Iris pigment epithelial cell (primary cell): ENCODE results near the gene MSTO1.
"Not testable (repeated sequence)": the region's sequence is repeated elsewhere in the genome, so short reads cannot be mapped to it uniquely, and the experiment has no call there.

Source experiments
- DNase-seq: peaks from one replicate; pipeline ENCODE4 v3.0.0-alpha.2; 2011; ENCODE audit warnings: low read depth

Gene MSTO1

GRCh38 chr1:155613226-155613625 is 3.2 kb downstream of the MSTO1 start:
- not testable (repeated sequence) for DNase-seq

DNA sequence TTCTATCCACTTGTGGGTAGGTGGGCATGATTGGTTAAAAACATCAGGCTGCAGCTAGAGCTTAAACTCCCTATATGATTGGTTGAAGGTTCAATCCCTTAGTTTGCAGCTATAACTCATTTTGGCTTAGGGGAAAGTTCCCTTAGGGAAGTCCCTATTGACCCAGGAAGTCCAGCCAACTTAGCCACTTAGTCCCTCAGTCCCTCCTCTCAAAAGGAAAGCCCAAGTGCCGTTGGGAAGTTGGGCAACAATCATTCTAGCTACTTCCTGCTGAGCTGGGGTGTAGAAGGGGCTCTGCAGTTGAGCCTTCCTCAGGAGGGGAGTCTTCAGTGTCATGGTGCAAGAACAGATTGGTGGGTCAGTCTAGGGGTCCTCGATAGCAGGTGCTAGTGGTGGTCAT is 12.2 kb downstream of the MSTO1 start:
- DNase-seq: no peak

- DNase-seq: no peak
Measured at GRCh38 chr1:155623357-155623756, 13.3 kb downstream of the MSTO1 start.

GRCh38 chr1:155626428-155626827 is 16.4 kb downstream of the MSTO1 start:
- DNase-seq: not testable (repeated sequence)

GRCh38 chr1:155636397-155637153 is 26.6 kb downstream of the MSTO1 start:
- no peak for DNase-seq

DNA sequence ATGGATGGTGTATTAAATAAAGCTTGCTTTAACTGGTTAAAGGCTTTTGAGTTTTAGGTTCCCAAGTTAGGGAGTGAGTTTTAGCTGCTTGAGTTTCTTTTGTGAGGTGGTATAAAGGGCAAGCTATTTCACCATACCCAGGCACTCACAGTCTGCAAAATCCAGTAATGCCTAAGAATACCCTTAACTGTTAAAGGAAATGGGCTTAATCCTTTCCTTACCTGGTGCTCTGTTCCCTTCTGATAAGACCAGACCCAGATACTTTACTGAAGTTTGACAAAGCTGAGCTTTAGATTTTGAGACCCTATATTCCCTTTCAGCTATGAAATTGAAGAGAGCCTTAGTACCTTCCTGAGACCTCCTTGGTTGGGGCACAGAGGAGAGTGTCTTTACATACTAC is 30.3 kb downstream of the MSTO1 start:
- DNase-seq: no peak

DNA sequence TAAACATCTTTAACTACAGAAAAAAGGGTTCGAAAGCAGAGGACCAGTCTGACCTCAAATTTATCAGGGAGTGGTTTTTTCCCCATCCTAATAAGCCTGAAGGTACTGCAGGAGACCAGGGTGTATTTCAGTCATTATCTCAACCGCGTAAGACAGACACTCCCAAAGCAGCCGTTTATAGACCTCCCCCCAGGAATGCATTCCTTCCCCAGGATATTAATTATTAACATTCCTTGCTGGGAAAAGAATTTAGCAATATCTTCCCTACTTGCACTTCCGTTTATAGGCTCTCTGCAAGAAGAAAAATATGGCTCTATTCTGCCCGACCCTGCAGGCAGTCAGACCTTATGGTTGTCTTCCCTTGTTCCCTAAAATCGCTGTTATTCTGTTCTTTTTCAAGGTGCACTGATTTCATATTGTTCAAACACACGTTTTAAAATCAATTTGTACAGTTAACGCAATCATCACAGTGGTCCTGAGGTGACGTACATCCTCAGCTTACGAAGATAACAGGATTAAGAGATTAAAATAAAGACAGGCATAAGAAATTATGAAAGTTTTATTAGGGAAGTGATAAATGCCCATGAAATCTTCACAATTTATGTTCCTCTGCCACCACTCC is 32.7 kb downstream of the MSTO1 start:
- DNase-seq: not testable (repeated sequence)

- no peak for DNase-seq
Measured at GRCh38 chr1:155643230-155643629, 33.2 kb downstream of the MSTO1 start.

- DNase-seq: no peak
Measured at GRCh38 chr1:155645034-155645598, 35.1 kb downstream of the MSTO1 start.

DNA sequence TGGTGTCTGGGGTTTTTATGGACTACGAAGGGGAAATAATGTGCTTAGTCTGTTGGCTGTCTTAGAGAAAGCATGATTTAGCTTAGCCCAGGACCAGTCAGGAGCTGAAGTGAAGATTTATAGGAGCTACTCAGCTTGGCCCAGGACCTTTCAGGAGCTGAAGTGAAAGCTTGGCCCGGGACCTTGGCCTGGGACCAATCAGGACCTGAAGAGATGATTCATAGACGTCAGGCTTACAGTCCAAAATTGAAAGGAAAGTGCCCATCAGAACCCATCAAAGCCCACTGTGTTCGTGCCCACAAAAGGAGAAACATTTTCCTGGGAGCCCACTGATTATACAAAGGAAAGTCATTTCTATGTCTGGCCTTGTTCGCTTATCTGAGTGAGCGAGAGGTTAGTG is 35.6 kb downstream of the MSTO1 start:
- peak; percentile 35 for DNase-seq

DNA sequence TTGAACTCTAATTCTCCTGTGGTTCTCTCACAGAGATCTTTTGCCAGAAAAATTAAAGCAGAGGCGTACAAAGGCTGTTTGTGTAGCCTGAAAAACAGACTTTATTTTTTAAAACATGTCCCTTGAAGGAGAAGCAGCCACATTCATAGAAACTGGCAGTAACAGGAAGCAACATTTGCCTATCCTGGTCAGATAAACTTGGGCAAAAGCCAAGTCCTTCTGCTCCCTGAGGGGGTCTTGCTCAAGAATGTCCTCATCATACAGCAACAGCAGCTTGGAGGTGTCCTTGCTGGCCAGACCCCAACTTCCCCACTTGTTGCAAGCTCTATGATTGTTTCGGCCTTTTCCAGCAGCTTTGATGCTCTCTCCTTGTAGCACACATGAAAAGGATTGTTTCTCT is 36.3 kb downstream of the MSTO1 start:
- peak; percentile 38 for DNase-seq

DNA sequence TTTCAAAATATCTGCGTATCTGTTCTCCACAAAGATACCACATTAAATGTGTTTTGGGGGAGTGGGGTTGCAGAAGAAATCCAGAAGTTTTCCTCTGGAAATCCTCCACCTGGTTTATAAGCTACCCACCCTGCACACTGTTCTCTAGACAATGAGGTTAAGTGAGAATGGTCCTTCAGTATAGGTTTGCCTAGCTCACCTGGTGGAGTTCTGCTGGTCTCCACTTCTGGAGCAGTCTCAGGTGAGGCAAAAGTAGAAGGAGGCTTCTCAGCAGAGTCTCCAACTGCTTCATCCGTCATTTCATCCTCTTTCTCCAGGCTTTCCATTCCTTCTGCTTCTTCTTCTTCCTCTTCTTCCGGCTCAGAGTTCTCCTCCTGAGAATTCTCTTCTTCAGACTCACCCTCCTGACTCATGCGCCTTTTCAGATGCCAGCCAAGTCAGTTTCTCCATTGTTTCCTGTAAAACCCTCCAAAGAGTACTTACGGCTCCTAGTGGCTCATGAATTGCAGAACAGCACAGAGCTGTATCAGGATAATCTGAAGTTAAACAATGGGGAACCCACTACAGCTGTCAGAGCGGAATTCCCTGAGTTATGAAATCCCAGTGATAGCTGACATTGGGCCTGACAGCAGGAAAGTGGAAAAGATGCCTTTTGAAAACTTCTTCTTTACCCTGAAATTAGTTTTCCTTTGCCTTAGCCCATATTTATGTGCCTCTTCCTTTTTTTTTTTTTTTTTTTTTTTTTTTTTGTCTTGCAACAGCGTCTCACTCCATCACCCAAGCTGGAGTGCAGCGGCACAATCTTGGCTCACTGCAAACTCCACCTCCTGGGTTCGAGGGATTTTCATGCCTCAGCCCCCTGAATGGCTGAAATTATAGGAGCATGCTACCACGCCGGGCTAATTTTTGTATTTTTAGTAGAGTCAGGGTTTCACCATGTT is 38.5 kb downstream of the MSTO1 start:
- DNase-seq: peak; percentile 92

GRCh38 chr1:155649676-155650075 is 39.7 kb downstream of the MSTO1 start:
- DNase-seq: no peak

DNA sequence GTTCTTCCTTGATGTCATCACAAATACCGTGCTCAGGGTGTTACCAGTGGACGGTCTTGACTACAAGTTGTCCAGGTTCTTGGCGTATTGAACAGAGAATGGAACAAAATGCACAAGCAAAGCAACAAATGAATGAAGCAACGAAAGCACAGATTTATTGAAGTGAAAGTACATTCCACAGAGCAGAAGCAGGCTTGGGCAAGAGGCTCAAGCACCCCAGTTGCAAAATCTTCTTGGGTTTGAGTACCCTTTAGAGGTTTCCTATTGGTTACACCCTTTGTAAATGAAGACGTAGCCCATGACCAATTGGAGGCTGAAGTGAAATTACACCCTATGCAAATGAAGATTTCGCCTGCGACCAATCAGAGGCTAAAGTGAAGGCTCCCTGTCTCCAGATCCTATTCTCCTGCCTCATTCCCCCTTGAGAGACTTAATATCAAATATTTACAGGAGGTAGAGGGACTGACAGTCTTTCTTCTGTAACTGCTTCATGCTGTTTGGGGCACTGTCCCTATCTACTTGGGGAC is 40.3 kb downstream of the MSTO1 start:
- no peak for DNase-seq

GRCh38 chr1:155651861-155652661 is 42.0 kb downstream of the MSTO1 start:
- DNase-seq: no peak

GRCh38 chr1:155652951-155653350 is 42.9 kb downstream of the MSTO1 start:
- DNase-seq: no peak

DNA sequence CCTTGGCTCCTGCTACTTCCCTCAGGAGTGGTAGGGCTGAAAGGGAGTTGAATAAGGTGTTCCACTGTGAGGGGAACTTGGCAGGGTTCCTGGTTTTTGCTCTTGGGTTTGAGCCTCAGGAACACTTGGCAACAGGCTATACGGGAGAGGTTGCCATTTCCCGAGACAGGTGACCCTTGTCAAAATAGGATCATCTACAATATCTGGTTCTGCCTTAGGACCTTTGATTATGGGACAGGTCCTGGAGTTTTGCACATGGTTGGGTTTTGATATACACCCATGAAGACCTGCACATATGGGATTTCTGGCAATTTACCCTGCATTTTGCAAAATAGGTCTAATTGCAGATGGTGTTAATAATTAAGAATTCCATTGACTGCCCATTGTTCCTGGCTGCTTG is 47.4 kb downstream of the MSTO1 start:
- DNase-seq: no peak

GRCh38 chr1:155661239-155661638 is 51.2 kb downstream of the MSTO1 start:
- DNase-seq: not testable (repeated sequence)
